ENCODE measurements around the gene COL6A2.

GRCh38 chr21:46081862-46082712, 15.8 kb upstream of the COL6A2 start:
- TF ChIP-seq CTCF (IDR thresholded peaks at IDR 0.05) (no peak), POLR2AphosphoS5 (IDR thresholded peaks at IDR 0.05) (no peak), POLR2A (IDR thresholded peaks at IDR 0.05; ENCODE audit: low read depth) (no peak)

All from esophagus muscularis mucosa (tissue), 3 donors.